ENCODE results near the gene BNIPL.

Gene BNIPL

GRCh38 chr1:151024540-151025146 is 11.7 kb upstream of the BNIPL start:
- Histone ChIP-seq H3K27me3 (ENCODE audit: low read length) (no peaks in the 10 kb centered on the region), H3K9me3 (ENCODE audit: insufficient read depth, low read length) (no peaks in the 10 kb centered on the region), H4K20me1 (ENCODE audit: low read depth, low read length) (no peaks in the 10 kb centered on the region), H3F3A (ENCODE audit: insufficient read depth) (no peaks in the 10 kb centered on the region), H3K36me3 (ENCODE audit: low read length) (no peaks in the 10 kb centered on the region; the same call in 1 of the 2 replicates), H3K9me2 (replicated peaks; ENCODE audit: insufficient read depth, low read length) (no peaks in the 10 kb centered on the region), H3K27ac (ENCODE audit: low read depth, low read length) (no peak overlapping the region), H2AFZ (ENCODE audit: low read depth, low read length, severe bottlenecking) (no peak overlapping the region), H3K4me2 (ENCODE audit: low read depth, low read length, poor library complexity, severe bottlenecking) (no peak overlapping the region), H3K9ac (ENCODE audit: low read length) (no peak overlapping the region), H3K4me3 (ENCODE audit: insufficient read depth, low read length, poor library complexity, severe bottlenecking) (no peak overlapping the region), H3K79me2 (ENCODE audit: insufficient read depth, low read length) (no peaks in the 10 kb centered on the region)
- TF ChIP-seq EZH2phosphoT487 (conservative IDR thresholded peaks at IDR 0.05; ENCODE audit: low read length) (no peak), CTCF (IDR thresholded peaks at IDR 0.05; ENCODE audit: insufficient read depth, low read length, poor library complexity, severe bottlenecking) (peak; percentile 84)

GRCh38 chr1:151026460-151026859 is 9.9 kb upstream of the BNIPL start:
- Histone ChIP-seq H3K27ac (ENCODE audit: low read depth, low read length) (no peak overlapping the region), H3K36me3 (ENCODE audit: low read length) (no peaks in the 10 kb centered on the region; the same call in 1 of the 2 replicates), H3K9ac (ENCODE audit: low read length) (no peak overlapping the region), H4K20me1 (ENCODE audit: low read depth, low read length) (no peaks in the 10 kb centered on the region), H3K9me2 (replicated peaks; ENCODE audit: insufficient read depth, low read length) (no peaks in the 10 kb centered on the region), H3K27me3 (ENCODE audit: low read length) (no peaks in the 10 kb centered on the region), H3F3A (ENCODE audit: insufficient read depth) (no peaks in the 10 kb centered on the region), H2AFZ (ENCODE audit: low read depth, low read length, severe bottlenecking) (no peak overlapping the region), H3K9me3 (ENCODE audit: insufficient read depth, low read length) (no peaks in the 10 kb centered on the region), H3K4me2 (ENCODE audit: low read depth, low read length, poor library complexity, severe bottlenecking) (no peak overlapping the region), H3K4me3 (ENCODE audit: insufficient read depth, low read length, poor library complexity, severe bottlenecking) (no peak overlapping the region), H3K79me2 (ENCODE audit: insufficient read depth, low read length) (no peaks in the 10 kb centered on the region)
- TF ChIP-seq CTCF (IDR thresholded peaks at IDR 0.05; ENCODE audit: insufficient read depth, low read length, poor library complexity, severe bottlenecking) = no peak
- no peak for TF ChIP-seq EZH2phosphoT487 (conservative IDR thresholded peaks at IDR 0.05; ENCODE audit: low read length)

- no peak overlapping the region for H3K4me3 ChIP-seq (ENCODE audit: insufficient read depth, low read length, poor library complexity, severe bottlenecking)
- H3K27me3 ChIP-seq (ENCODE audit: low read length) = no peaks in the 10 kb centered on the region
- no peak overlapping the region for H3K9ac ChIP-seq (ENCODE audit: low read length)
- no peaks in the 10 kb centered on the region for H3K9me2 ChIP-seq (replicated peaks; ENCODE audit: insufficient read depth, low read length)
- no peaks in the 10 kb centered on the region for H3F3A ChIP-seq (ENCODE audit: insufficient read depth)
- no peak overlapping the region for H3K27ac ChIP-seq (ENCODE audit: low read depth, low read length)
- H3K9me3 ChIP-seq (ENCODE audit: insufficient read depth, low read length) = no peaks in the 10 kb centered on the region
- TF ChIP-seq CTCF (IDR thresholded peaks at IDR 0.05; ENCODE audit: insufficient read depth, low read length, poor library complexity, severe bottlenecking) (no peak), EZH2phosphoT487 (conservative IDR thresholded peaks at IDR 0.05; ENCODE audit: low read length) (no peak)
- H3K4me2 ChIP-seq (ENCODE audit: low read depth, low read length, poor library complexity, severe bottlenecking) = no peak overlapping the region
- H3K79me2 ChIP-seq (ENCODE audit: insufficient read depth, low read length) = no peaks in the 10 kb centered on the region
- no peaks in the 10 kb centered on the region for H4K20me1 ChIP-seq (ENCODE audit: low read depth, low read length)
- H3K36me3 ChIP-seq (ENCODE audit: low read length) = no peaks in the 10 kb centered on the region
- H2AFZ ChIP-seq (ENCODE audit: low read depth, low read length, severe bottlenecking) = no peak overlapping the region
Observed at GRCh38 chr1:151032164-151032563, 4.2 kb upstream of the BNIPL start.

Data from SU-DHL-6 (cell line).